Measurements from ENCODE around the gene CD80.

The CD80 gene

GRCh38 chr3:119497820-119498185, 61.6 kb downstream of the CD80 start:
- peaks cover 23% of the 10 kb centered on the region for H3K79me2 ChIP-seq (ENCODE audit: insufficient read depth, low read length)
- no peaks in the 10 kb centered on the region for H3K9me2 ChIP-seq (ENCODE audit: low read depth, low read length)
- no peak overlapping the region for H2AFZ ChIP-seq (ENCODE audit: low read length)
- H3K27ac ChIP-seq (ENCODE audit: low read depth, low read length, poor library complexity, severe bottlenecking) = no peak overlapping the region
- H3F3A ChIP-seq (ENCODE audit: insufficient read depth, low read length) = no peaks in the 10 kb centered on the region
- peaks cover 31% of the 10 kb centered on the region for H3K4me1 ChIP-seq (ENCODE audit: insufficient read depth, low read length, severe bottlenecking)
- H3K4me3 ChIP-seq (ENCODE audit: low read depth, low read length, poor library complexity, severe bottlenecking) = peak overlapping the region; percentile 82
- TF ChIP-seq EZH2 (IDR thresholded peaks at IDR 0.05; ENCODE audit: borderline replicate concordance, low read length) = no peak
- TF ChIP-seq, protein P1, sequence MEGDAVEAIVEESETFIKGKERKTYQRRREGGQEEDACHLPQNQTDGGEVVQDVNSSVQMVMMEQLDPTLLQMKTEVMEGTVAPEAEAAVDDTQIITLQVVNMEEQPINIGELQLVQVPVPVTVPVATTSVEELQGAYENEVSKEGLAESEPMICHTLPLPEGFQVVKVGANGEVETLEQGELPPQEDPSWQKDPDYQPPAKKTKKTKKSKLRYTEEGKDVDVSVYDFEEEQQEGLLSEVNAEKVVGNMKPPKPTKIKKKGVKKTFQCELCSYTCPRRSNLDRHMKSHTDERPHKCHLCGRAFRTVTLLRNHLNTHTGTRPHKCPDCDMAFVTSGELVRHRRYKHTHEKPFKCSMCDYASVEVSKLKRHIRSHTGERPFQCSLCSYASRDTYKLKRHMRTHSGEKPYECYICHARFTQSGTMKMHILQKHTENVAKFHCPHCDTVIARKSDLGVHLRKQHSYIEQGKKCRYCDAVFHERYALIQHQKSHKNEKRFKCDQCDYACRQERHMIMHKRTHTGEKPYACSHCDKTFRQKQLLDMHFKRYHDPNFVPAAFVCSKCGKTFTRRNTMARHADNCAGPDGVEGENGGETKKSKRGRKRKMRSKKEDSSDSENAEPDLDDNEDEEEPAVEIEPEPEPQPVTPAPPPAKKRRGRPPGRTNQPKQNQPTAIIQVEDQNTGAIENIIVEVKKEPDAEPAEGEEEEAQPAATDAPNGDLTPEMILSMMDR (IDR thresholded peaks at IDR 0.05; ENCODE audit: low read length) = no peak
- H3K36me3 ChIP-seq (ENCODE audit: insufficient read depth, low read length) = peaks cover 9% of the 10 kb centered on the region; the same call in 1 of the 2 replicates
- no peaks in the 10 kb centered on the region for H3K27me3 ChIP-seq (ENCODE audit: insufficient read depth, low read length)
- peak overlapping the region; percentile 93 for H3K9ac ChIP-seq (ENCODE audit: low read length)
- H3K9me3 ChIP-seq (ENCODE audit: low read length) = no peaks in the 10 kb centered on the region
- H3K4me2 ChIP-seq (ENCODE audit: low read length) = peak overlapping the region; percentile 97
- no peaks in the 10 kb centered on the region for H4K20me1 ChIP-seq (ENCODE audit: insufficient read depth, low read length)

GRCh38 chr3:119494597-119494996, 64.8 kb downstream of the CD80 start:
- Histone ChIP-seq H3F3A (ENCODE audit: insufficient read depth, low read length) (no peaks in the 10 kb centered on the region), H3K4me3 (ENCODE audit: low read depth, low read length, poor library complexity, severe bottlenecking) (no peak overlapping the region), H3K9me2 (ENCODE audit: low read depth, low read length) (no peaks in the 10 kb centered on the region), H3K27me3 (ENCODE audit: insufficient read depth, low read length) (no peaks in the 10 kb centered on the region), H3K36me3 (ENCODE audit: insufficient read depth, low read length) (peaks cover 23% of the 10 kb centered on the region), H2AFZ (ENCODE audit: low read length) (no peak overlapping the region), H3K4me1 (ENCODE audit: insufficient read depth, low read length, severe bottlenecking) (peaks cover 15% of the 10 kb centered on the region), H3K79me2 (ENCODE audit: insufficient read depth, low read length) (peaks cover 10% of the 10 kb centered on the region), H3K27ac (ENCODE audit: low read depth, low read length, poor library complexity, severe bottlenecking) (no peak overlapping the region), H3K4me2 (ENCODE audit: low read length) (no peak overlapping the region), H3K9me3 (ENCODE audit: low read length) (no peaks in the 10 kb centered on the region), H4K20me1 (ENCODE audit: insufficient read depth, low read length) (no peaks in the 10 kb centered on the region), H3K9ac (ENCODE audit: low read length) (no peak overlapping the region)
- TF ChIP-seq, protein P1 (IDR thresholded peaks at IDR 0.05; ENCODE audit: low read length) = peak; percentile 27; the same call in 1 of the 2 replicates
- TF ChIP-seq EZH2 (IDR thresholded peaks at IDR 0.05; ENCODE audit: borderline replicate concordance, low read length) = no peak

DNA sequence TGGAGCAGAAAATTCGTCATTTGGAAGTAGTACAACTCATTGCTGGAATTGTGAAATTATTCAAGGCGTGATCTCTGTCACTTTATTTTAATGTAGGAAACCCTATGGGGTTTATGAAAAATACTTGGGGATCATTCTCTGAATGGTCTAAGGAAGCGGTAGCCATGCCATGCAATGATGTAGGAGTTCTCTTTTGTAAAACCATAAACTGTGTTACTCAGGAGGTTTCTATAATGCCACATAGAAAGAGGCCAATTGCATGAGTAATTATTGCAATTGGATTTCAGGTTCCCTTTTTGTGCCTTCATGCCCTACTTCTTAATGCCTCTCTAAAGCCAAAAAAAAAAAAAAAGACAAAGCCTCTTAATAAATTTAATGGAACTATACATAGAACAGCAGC, 66.6 kb downstream of the CD80 start:
- no peak for TF ChIP-seq EZH2 (IDR thresholded peaks at IDR 0.05; ENCODE audit: borderline replicate concordance, low read length)
- Histone ChIP-seq H4K20me1 (ENCODE audit: insufficient read depth, low read length) (no peaks in the 10 kb centered on the region), H3K9me2 (ENCODE audit: low read depth, low read length) (no peaks in the 10 kb centered on the region), H3K27ac (ENCODE audit: low read depth, low read length, poor library complexity, severe bottlenecking) (no peak overlapping the region), H3K79me2 (ENCODE audit: insufficient read depth, low read length) (no peaks in the 10 kb centered on the region), H3K4me3 (ENCODE audit: low read depth, low read length, poor library complexity, severe bottlenecking) (no peak overlapping the region), H3K9ac (ENCODE audit: low read length) (no peak overlapping the region), H3K36me3 (ENCODE audit: insufficient read depth, low read length) (peaks cover 37% of the 10 kb centered on the region), H3K4me1 (ENCODE audit: insufficient read depth, low read length, severe bottlenecking) (peaks cover 11% of the 10 kb centered on the region), H2AFZ (ENCODE audit: low read length) (no peak overlapping the region), H3K4me2 (ENCODE audit: low read length) (no peak overlapping the region), H3K9me3 (ENCODE audit: low read length) (no peaks in the 10 kb centered on the region), H3F3A (ENCODE audit: insufficient read depth, low read length) (no peaks in the 10 kb centered on the region), H3K27me3 (ENCODE audit: insufficient read depth, low read length) (no peaks in the 10 kb centered on the region)

GRCh38 chr3:119492128-119492527, 67.3 kb downstream of the CD80 start:
- no peak overlapping the region for H3K4me3 ChIP-seq (ENCODE audit: low read depth, low read length, poor library complexity, severe bottlenecking)
- no peaks in the 10 kb centered on the region for H3K9me3 ChIP-seq (ENCODE audit: low read length)
- no peak overlapping the region for H2AFZ ChIP-seq (ENCODE audit: low read length)
- H3K9me2 ChIP-seq (ENCODE audit: low read depth, low read length) = no peaks in the 10 kb centered on the region
- H4K20me1 ChIP-seq (ENCODE audit: insufficient read depth, low read length) = no peaks in the 10 kb centered on the region
- peaks cover 4% of the 10 kb centered on the region for H3K4me1 ChIP-seq (ENCODE audit: insufficient read depth, low read length, severe bottlenecking)
- H3F3A ChIP-seq (ENCODE audit: insufficient read depth, low read length) = no peaks in the 10 kb centered on the region
- TF ChIP-seq, protein P1 (IDR thresholded peaks at IDR 0.05; ENCODE audit: low read length) = no peak
- no peak for TF ChIP-seq EZH2 (IDR thresholded peaks at IDR 0.05; ENCODE audit: borderline replicate concordance, low read length)
- no peaks in the 10 kb centered on the region for H3K27me3 ChIP-seq (ENCODE audit: insufficient read depth, low read length)
- no peaks in the 10 kb centered on the region for H3K79me2 ChIP-seq (ENCODE audit: insufficient read depth, low read length)
- H3K27ac ChIP-seq (ENCODE audit: low read depth, low read length, poor library complexity, severe bottlenecking) = no peak overlapping the region
- H3K9ac ChIP-seq (ENCODE audit: low read length) = no peak overlapping the region
- peaks cover 41% of the 10 kb centered on the region for H3K36me3 ChIP-seq (ENCODE audit: insufficient read depth, low read length)
- H3K4me2 ChIP-seq (ENCODE audit: low read length) = no peak overlapping the region

All from OCI-LY1 (cell line).